Uterus (tissue), 4 donors: ENCODE data around the gene GLDC. TPM values are rescaled to one million over a fixed set of nuclear protein-coding genes. Genes with fewer than 3 reads are reported as not detected.

Experiments
- DNase-seq, 2 donors: peaks; one replicate each; pipeline ENCODE4 v3.0.0-alpha.2; 2019 to 2020
- H3K27ac ChIP-seq, 2 donors: fragments of 200-600 bp; sonication (generic); 1 replicate in 1 of 2; 2 replicates in 1 of 2; pipeline ENCODE4 v1.5.1; 2016 to 2018
- H3K27me3 ChIP-seq, 2 donors: fragments of 200-600 bp; sonication (generic); one replicate each; pipeline ENCODE4 v1.5.1; 2018 to 2019; ENCODE audit warnings: control low read depth in 1 of 2
- H3K36me3 ChIP-seq, 2 donors: fragments of 200-600 bp; sonication (generic); one replicate each; pipeline ENCODE4 v1.5.1; 2019; ENCODE audit warnings: control low read depth in 1 of 2
- H3K4me1 ChIP-seq, 2 donors: fragments of 200-600 bp; sonication (generic); one replicate each; pipeline ENCODE4 v1.5.1; 2018 to 2019; ENCODE audit warnings: control low read depth in 1 of 2
- H3K4me3 ChIP-seq, 2 donors: fragments of 200-600 bp; sonication (generic); 1 replicate in 1 of 2; 2 replicates in 1 of 2; pipeline ENCODE4 v1.5.1; 2018 to 2019; ENCODE audit warnings: mild to moderate bottlenecking in 1 of 2
- H3K9me3 ChIP-seq, 2 donors: fragments of 200-600 bp; sonication (generic); one replicate each; pipeline ENCODE4 v1.5.1; 2019; ENCODE audit warnings: control low read depth in 1 of 2
- CTCF ChIP-seq, 4 experiments: fragments of 200-600 bp in 2 of 4; fragments of 450-650 bp in 2 of 4; sonication (generic) in 2 of 4; IDR thresholded peaks; one replicate each; pipeline ENCODE4 v1.5.1; 2016 to 2019; ENCODE audit warnings: antibody characterized with exemption in 4 of 4, mild to moderate bottlenecking in 2 of 4, moderate library complexity in 1 of 4
- POLR2A ChIP-seq, 2 donors: fragments of 450-650 bp; IDR thresholded peaks; one replicate each; pipeline ENCODE4 v1.6.1; 2016; ENCODE audit warnings: antibody characterized with exemption in 2 of 2, mild to moderate bottlenecking in 1 of 2, moderate library complexity in 1 of 2
- intact Hi-C: fragments of 100-400 bp; cut with DNase I; formaldehyde crosslinking; loops from one replicate; pipeline ENCODE4 v1.15.1; 2023; ENCODE audit warnings: low total_unique reads
- total RNA-seq, 4 donors: library from RNA; depleted of rRNA in 3 of 4; stranded (reverse); fragments of >200 nt in 3 of 4; gene quantifications; one replicate each; pipeline versions ENCODE4 v1.1.0 to v1.2.4, GENCODE V29; 2014 to 2023
- donor health status: DM: yes; HTN: yes; CAD: no.

The GLDC gene
- total RNA-seq, 4 donors from 2014 or later, result 0.26 to 8.4 (median 0.79) TPM; not detected in 1

DNA sequence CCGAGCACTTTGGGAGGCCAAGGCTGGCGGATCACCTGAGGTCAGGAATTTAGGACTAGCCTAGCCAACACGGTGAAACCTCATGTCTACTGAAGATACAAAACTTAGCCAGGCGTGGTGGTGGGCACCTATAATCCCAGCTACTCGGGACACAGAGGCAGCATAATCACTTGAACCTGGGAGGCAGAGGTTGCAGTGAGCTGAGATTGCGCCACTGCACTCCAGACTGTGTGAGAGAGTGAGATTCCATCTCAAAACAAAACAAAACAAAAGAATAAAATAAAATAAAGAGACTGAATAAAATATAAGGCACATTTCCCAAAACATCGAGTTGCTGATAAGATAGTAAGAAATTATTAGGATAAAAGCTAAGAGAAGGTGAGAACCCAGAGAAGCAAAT lies 32.3 kb upstream of the GLDC start:
- no peaks in the 10 kb centered on the region for H3K27me3 ChIP-seq
- no peak for DNase-seq
- no peaks in the 10 kb centered on the region for H3K9me3 ChIP-seq
- H3K4me1 ChIP-seq, result no peaks in the 10 kb centered on the region
- no peak overlapping the region for H3K4me3 ChIP-seq
- no peaks in the 10 kb centered on the region for H3K36me3 ChIP-seq
- intact Hi-C loops, result no loop called here
- TF ChIP-seq CTCF (IDR thresholded peaks at IDR 0.05) (no peak), POLR2A (IDR thresholded peaks at IDR 0.05) (no peak)
- H3K27ac ChIP-seq, result no peak overlapping the region

GRCh38 chr9:6676254-6676921 lies 30.9 kb upstream of the GLDC start:
- TF ChIP-seq POLR2A (IDR thresholded peaks at IDR 0.05) (no peak), CTCF (IDR thresholded peaks at IDR 0.05) (no peak)
- no peaks in the 10 kb centered on the region for H3K4me1 ChIP-seq
- DNase-seq, result no peak
- no peaks in the 10 kb centered on the region for H3K9me3 ChIP-seq
- H3K27ac ChIP-seq, result no peak overlapping the region
- no peaks in the 10 kb centered on the region for H3K27me3 ChIP-seq
- H3K36me3 ChIP-seq, result no peaks in the 10 kb centered on the region
- intact Hi-C loops, result no loop called here
- H3K4me3 ChIP-seq, result no peak overlapping the region

DNA sequence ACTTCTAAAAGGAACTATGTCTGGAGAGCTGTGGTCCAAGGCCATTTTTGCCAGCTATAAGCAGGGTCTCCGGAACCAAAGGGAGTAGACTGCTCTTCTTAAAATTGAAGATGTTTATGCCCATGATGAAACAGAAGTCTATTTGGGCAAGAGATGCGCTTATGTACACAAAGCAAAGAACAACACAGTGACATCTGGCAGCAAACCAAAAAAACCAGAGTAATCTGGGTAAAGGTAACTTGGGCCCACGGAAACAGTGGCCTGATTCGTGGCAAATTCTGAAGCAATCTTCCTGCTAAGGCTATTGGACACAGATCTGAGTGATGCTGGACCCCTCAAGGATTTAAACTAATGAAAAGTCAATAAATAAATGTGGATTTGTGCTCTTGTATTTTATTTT lies 29.7 kb upstream of the GLDC start:
- no peaks in the 10 kb centered on the region for H3K9me3 ChIP-seq
- intact Hi-C loops, result no loop called here
- H3K4me1 ChIP-seq, result no peaks in the 10 kb centered on the region
- H3K36me3 ChIP-seq, result no peaks in the 10 kb centered on the region
- no peak overlapping the region for H3K27ac ChIP-seq
- TF ChIP-seq POLR2A (IDR thresholded peaks at IDR 0.05) (no peak), CTCF (IDR thresholded peaks at IDR 0.05) (no peak)
- DNase-seq, result no peak
- H3K27me3 ChIP-seq, result no peaks in the 10 kb centered on the region
- H3K4me3 ChIP-seq, result no peak overlapping the region

DNA sequence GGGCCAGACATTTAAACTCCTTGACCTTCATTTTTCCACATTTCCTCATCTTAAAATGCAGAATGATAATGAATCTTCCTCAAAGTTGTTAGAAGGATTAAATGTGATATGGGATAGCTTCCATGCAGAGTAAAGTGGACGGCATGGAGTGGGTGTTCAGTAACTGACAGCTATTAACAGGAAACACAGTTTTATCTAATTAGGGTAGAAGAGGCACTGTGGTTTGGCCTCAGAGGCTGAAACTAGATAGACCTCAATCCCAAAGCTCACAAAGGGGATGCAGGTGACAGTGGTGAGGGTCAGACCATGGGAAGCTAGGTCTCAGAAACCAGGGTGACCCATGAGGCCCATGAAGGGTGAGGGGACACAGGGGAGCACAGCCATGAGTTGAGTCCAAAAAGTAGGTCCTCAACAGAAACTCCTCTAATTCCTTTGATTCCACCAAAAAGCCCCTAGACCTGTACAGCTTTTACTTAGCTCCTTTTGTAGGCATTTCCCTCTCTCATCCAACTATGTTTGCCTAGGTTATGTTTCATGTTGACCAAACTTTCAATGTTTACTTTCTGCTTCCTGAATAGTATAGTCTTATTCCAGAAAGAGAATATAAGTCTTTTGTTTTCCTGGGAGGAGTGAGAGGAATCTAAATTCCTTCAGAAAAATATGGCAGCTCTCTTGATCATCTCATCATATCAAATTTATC lies 27.9 kb upstream of the GLDC start:
- no peaks in the 10 kb centered on the region for H3K9me3 ChIP-seq
- H3K36me3 ChIP-seq, result no peaks in the 10 kb centered on the region
- H3K4me3 ChIP-seq, result no peak overlapping the region
- H3K27ac ChIP-seq, result no peak overlapping the region
- TF ChIP-seq CTCF (IDR thresholded peaks at IDR 0.05) (no peak), POLR2A (IDR thresholded peaks at IDR 0.05) (no peak)
- no peak for DNase-seq
- intact Hi-C loops, result no loop called here
- no peaks in the 10 kb centered on the region for H3K4me1 ChIP-seq
- no peaks in the 10 kb centered on the region for H3K27me3 ChIP-seq

- TF ChIP-seq POLR2A (IDR thresholded peaks at IDR 0.05), result no peak
- no peak for TF ChIP-seq CTCF (IDR thresholded peaks at IDR 0.05)
- Histone ChIP-seq H3K27me3 (no peaks in the 10 kb centered on the region), H3K4me3 (no peak overlapping the region), H3K4me1 (no peaks in the 10 kb centered on the region), H3K36me3 (no peaks in the 10 kb centered on the region), H3K9me3 (no peaks in the 10 kb centered on the region), H3K27ac (no peak overlapping the region)
- DNase-seq, result no peak
- intact Hi-C loops, result no loop called here
Observed at GRCh38 chr9:6672118-6672517, 26.6 kb upstream of the GLDC start.
